Fibroblast of mammary gland (primary cell): ENCODE data around the gene DOCK10.

Experiments used
- DNase-seq: peaks from one replicate; pipeline ENCODE4 v3.0.0-alpha.2; 2010; ENCODE audit warnings: low read depth
- H3K4me3 ChIP-seq: 2 replicates; pipeline ENCODE4 v1.5.1; 2011; ENCODE audit warnings: low read depth, mild to moderate bottlenecking, low read length, moderate library complexity; ENCODE audit not compliant: control insufficient read depth
- TF ChIP-seq, protein P1 (sequence below): conservative IDR thresholded peaks from 2 replicates; pipeline ENCODE4 v1.5.1; 2011; ENCODE audit warnings: low read depth, low read length, inconsistent platforms; ENCODE audit not compliant: control insufficient read depth, insufficient read depth

Gene DOCK10

GRCh38 chr2:224937887-224938286, 104.4 kb downstream of the DOCK10 start:
- DNase-seq: no peak
- H3K4me3 ChIP-seq: no peak overlapping the region

GRCh38 chr2:224934526-224935188, 107.6 kb downstream of the DOCK10 start:
- TF ChIP-seq, protein P1, sequence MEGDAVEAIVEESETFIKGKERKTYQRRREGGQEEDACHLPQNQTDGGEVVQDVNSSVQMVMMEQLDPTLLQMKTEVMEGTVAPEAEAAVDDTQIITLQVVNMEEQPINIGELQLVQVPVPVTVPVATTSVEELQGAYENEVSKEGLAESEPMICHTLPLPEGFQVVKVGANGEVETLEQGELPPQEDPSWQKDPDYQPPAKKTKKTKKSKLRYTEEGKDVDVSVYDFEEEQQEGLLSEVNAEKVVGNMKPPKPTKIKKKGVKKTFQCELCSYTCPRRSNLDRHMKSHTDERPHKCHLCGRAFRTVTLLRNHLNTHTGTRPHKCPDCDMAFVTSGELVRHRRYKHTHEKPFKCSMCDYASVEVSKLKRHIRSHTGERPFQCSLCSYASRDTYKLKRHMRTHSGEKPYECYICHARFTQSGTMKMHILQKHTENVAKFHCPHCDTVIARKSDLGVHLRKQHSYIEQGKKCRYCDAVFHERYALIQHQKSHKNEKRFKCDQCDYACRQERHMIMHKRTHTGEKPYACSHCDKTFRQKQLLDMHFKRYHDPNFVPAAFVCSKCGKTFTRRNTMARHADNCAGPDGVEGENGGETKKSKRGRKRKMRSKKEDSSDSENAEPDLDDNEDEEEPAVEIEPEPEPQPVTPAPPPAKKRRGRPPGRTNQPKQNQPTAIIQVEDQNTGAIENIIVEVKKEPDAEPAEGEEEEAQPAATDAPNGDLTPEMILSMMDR: no peak
- H3K4me3 ChIP-seq: no peak overlapping the region
- DNase-seq: peak; percentile 66

More at GRCh38 chr2:224937887-224938286, 104.4 kb downstream of the DOCK10 start:
- TF ChIP-seq, protein P1: no peak

DNA sequence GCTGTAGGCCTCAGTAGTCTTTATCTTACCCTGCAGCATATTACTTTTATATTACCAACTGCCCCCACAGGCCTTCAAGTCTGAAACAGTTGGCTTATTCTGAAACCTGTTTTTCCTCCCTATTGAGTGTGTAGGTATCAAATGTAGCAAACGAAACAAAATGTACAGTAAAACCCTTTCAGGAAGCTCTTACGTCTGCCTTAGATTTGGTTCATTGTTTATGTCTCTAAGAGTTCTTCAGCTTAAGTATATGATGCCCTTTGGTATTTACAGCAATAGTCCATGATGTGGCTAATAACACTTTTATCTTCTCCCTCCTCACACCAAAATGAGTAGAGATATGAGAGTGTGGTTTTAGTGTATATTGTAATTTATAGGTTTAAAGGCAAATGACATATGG, 108.8 kb downstream of the DOCK10 start:
- TF ChIP-seq, protein P1: no peak

GRCh38 chr2:224932522-224932921, 109.7 kb downstream of the DOCK10 start:
- DNase-seq: no peak
- TF ChIP-seq, protein P1: no peak
- no peak overlapping the region for H3K4me3 ChIP-seq

More for the DNA sequence above, 108.8 kb downstream of the DOCK10 start:
- DNase-seq: no peak
- H3K4me3 ChIP-seq: no peak overlapping the region

GRCh38 chr2:224931956-224932355, 110.3 kb downstream of the DOCK10 start:
- H3K4me3 ChIP-seq: no peak overlapping the region
- no peak for DNase-seq
- TF ChIP-seq, protein P1: no peak

GRCh38 chr2:224930990-224931389, 111.3 kb downstream of the DOCK10 start:
- no peak for DNase-seq
- TF ChIP-seq, protein P1: peak; percentile 4
- H3K4me3 ChIP-seq: no peak overlapping the region

DNA sequence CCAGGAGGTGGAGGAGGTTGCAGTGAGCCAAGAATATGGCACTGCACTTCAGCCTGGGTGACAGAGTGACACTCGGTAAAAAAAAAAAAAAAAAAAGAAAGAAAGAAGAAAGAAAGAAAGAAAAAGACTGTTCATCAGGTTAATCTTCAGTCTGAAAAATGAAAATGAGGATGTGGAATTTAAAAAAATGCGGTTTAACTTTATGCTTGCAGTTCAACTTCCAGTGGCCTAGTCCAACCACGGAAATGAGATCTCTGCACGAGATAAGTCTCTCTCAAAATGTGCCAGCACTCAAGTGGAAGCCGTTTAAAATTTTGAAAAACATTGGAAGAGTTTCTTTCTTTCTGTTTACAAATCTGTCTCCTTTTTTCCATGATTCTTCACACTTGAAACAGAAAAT, 112.1 kb downstream of the DOCK10 start:
- TF ChIP-seq, protein P1: no peak
- no peak overlapping the region for H3K4me3 ChIP-seq
- no peak for DNase-seq
